Fibroblast of skin of right biceps (primary cell): ENCODE measurements around the gene CACNA1D.

Source experiments
- DNase-seq: peaks from one replicate; pipeline ENCODE4 v3.0.0-alpha.2; 2013

Gene CACNA1D

DNA sequence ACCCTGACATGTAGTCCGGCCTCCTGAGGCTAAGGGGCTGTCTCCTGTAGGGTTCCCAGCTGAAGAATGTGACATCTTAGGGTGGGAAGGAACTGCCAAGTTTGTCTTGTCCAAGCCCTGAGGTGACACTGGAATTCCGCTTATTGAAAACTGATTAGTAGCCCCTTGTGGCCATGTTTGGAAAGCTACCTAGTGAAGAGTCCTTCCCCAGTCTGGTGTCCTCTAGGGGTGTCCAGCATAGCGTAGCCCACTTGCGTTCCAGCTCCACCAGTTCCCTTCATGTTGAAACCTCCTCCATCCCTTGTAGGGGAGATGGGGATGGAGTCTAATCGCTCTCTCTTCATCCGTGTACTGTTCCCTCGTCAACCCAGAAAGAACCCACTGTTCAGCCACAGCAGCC lies 272.3 kb downstream of the CACNA1D start:
- no peak for DNase-seq

DNA sequence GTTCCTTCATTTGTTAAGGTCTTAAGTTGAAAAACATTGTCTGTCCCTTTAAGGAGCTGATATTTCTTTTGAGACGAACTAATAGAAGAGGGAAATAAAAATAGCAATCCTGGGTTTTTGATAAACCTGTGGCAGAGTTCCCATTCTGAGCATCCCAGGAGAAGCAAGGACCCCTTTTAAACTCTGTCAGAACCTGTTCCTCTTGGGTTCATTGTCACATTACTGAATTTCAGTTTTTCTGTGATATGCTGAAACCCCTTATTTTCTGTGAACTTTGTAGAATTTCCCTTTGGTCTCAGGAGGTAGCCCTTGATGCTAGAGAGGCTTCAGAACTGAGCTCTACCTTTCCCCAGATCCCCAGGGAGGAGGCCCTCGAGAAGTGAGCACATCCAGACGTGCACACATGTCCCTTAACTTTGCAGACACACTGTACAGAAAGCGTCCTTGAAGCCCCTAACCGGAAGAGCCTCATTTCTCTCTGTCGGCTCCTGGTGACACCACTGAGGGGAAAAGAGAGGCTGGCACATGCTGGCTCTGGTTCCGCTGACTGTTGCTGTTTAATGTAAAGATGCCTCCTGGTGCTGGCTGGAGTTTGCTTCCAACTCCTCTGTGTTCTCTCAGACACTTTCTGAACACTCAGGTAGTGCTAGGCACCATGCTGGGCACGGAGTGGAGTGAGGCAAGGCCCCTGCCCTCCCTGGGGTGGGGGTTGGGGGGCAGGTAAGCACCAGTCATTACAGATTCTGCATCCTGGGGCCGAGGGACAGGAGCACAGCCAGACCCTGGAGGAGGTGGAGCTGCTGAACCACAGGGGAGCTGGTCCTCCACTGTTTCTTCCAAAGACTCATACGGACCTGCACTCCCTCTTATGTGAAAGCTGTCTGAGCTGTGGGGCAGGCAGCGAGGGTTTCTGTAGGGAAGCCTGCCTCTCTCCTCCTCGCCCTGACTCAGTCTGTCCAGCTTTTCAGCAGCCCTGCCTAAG lies 274.4 kb downstream of the CACNA1D start:
- DNase-seq, result no peak

DNA sequence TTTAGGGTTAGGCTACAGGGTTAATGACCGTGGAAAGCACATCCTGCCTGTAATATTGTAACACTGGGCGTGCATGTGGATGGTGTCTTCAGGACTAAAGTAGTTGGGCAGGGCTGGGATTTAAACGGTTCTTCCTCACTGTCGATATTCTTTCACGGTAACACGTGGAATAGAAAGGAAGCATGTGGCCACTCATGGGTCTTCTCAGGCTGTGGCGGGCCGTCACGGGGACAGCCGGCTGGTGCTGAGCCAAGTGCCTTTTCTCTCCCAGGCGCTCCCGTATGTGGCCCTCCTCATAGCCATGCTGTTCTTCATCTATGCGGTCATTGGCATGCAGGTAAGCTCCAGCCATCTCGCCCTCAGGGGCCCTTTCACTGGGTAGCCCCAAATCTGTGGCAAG lies 278.2 kb downstream of the CACNA1D start:
- DNase-seq, result no peak

DNA sequence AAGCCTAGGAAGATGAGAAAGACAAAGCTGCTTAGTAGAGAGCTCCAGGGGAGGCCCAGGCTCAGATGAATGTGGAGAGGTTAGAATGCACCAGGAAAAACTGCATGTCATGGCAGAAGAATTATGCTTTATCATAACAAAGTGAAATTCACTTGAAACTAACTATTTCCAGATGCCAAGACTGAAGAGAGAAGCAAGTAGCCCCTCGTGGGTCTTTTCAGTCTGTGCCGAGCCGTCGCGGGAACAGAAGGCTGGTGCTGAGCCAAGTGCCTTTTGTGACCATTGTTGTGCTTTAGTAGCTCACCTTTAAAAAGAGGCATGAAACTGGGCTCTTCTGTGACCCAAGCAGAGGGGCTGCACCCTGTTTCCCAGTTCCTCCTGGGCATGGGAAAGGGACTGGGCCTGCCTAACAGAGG lies 278.6 kb downstream of the CACNA1D start:
- DNase-seq, result peak; percentile 72

DNA sequence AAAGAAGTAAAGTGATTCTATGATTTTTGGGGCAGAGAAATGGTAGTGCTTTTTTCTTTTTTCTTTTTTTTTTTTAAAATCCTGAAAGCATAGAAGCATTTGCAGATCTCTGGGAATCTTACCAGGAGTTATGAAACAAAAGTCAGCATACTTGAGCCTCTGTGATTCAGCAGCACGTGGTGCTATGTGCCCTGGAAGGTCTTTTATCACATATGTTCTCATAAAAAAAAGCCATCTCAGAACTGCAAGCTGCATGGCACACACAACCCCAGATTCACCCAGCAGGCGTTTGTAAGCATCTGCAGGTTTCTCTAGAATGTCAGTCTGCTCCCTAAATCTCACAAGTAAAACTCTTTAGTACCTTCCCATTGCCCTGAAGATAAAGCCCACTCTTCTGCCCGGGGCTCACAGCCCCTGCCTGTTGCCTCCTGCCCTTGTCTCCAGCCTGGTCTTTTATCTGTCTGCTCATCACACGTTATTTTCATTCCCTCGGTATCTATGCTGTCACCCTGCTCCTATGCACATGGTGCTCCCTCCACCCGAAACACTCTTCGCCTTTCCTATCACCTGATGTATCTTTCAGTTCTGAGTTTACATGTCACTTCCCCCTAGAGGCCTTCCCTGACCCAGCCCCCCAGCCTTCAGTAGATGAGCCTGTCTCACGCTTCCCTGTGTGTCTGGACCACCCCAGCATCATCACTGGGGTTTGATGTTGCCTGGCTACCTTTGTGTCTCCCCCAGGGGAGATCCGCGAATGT lies 279.4 kb downstream of the CACNA1D start:
- DNase-seq, result peak; percentile 85

DNA sequence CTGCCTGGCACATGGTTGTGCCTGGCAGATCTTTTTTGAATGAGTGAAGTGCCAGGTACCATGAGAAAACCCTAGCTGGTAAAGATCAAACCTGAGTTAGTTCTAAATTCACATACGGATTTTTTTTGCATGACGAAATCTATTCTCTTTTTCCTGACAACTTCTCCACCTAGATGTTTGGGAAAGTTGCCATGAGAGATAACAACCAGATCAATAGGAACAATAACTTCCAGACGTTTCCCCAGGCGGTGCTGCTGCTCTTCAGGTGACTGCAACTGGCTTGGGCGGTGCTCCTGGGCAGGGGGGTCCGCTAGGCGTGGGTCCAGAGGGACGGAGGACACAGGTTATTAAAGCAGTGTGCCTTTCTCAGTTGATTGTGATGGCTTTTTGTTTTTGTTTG lies 280.0 kb downstream of the CACNA1D start:
- DNase-seq, result no peak

DNA sequence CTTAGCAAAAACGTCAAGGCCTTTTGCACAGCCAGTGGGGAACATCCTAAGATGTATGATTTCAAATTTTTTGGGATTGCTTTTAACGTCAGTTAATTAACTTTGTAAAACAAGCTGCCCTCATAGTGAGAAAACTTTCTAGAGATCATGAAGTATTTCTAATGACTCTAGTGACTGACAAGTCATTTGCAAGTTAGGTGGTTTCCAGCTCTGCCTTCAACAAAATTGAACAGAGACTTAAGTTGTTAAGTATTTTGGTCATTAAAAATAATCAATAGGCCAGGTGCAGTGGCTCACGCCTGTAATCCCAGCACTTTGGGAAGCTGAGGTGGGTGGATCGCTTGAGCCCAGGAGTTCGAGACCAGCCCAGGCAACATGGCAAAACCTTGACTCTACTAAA lies 280.6 kb downstream of the CACNA1D start:
- DNase-seq, result no peak

DNA sequence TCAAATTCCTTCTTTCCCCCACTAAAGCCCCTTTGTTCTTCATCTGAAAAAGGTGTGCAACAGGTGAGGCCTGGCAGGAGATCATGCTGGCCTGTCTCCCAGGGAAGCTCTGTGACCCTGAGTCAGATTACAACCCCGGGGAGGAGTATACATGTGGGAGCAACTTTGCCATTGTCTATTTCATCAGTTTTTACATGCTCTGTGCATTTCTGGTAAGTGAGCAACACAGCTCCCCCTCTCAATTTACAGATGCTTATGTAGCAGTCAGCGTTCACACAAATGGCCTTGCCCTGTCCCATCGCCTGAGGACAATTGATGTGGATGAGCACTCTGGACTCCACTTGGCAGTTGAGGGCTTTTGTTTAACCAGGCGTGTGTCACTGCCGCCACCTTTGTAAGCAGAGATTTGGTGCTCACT lies 281.4 kb downstream of the CACNA1D start:
- DNase-seq, result peak; percentile 40

DNA sequence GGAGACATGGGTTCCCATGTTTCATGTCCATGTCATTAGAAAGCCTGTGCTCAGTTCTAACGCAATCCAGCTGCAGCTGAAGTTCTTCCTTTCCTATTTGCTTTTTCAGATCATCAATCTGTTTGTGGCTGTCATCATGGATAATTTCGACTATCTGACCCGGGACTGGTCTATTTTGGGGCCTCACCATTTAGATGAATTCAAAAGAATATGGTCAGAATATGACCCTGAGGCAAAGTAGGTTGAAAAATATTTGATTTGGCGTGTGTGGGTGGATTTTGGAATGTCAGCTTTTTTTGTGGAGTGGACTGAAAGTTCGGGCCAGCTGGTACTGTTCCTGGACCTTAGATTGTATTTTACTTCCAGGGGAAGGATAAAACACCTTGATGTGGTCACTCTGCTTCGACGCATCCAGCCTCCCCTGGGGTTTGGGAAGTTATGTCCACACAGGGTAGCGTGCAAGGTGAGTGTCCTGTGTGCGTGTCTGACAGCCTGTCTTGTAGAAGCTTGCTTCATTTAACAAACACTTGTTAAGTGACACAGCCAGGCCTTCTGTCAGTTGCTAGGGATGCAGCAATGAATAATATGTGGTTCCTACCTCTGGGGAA lies 282.2 kb downstream of the CACNA1D start:
- DNase-seq, result peak; percentile 63

DNA sequence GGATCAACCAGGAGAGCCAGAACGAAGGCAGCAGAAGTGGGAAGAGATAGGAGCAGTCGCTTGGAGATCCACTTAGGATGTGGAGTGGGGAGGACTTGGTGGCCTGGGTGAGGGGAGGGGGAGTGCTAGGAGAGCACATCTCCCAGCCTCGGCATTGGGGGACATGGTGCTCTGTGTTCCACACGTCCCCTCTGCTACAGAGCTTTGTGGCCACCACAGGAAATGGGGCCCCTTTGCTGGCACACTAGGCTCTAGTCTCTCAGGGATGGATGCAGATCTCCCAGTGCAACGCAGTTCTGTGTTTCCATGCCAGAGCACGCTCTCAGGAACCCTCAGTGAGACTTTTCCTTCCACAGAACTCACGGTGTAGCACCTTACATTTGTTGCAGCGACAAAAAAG lies 283.1 kb downstream of the CACNA1D start:
- no peak for DNase-seq

DNA sequence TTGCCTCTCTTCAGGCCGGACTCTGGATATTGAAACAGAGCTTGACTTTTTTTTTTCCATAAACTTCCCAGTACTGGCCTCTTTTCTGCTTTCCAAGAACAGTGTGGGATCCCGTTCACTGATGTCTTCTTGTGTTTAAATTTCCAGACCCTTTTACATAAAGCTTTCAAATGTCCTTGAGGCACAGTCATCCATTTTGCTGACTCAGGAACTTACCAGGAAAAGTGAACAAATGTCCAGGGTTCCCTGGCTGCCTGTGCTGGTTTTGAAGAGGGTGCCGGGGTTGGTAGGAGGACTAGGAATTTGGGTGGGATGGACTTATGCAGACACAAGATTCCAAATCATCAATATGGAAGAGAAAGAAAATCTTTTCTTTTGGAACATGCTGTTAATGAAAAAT lies 283.7 kb downstream of the CACNA1D start:
- DNase-seq, result no peak

DNA sequence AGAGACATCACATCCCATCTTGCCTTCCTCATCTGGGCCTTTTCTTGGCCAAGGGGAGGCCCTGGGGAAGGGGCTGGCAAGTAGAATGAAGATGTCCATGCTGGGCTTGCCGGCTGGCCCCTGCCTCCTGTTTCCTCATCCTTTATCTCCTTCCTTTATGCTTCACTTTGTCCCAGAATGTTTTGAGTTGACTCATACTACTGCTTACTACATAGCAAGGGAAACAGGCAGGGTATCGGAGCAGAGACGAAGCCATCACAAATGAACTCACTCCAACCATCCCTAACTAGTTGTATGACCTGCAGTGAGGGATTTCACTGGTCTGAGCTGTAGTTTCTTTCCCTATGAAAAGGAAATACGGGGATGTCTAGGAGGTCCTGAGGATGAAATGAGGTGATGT lies 285.8 kb downstream of the CACNA1D start:
- DNase-seq, result peak; percentile 6

DNA sequence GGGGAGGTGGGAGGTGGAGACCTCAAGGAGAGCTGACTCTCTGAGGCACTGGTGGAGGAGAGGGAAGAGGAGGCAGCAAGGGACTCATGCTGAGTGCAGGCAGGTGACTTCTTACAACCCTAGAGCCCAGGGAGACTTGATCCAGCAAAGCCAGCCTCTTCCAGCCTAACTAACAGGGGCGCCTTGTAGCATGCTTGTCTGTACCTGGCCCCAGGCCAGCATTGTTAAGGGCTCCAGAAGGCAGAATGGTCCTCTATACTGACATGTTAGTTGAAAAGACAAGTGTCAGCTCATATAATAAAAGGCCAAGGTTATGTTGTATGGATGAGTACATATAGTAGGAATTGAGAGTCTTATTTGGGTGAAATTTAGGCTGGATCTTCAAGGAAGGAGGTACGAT lies 286.4 kb downstream of the CACNA1D start:
- DNase-seq, result no peak

DNA sequence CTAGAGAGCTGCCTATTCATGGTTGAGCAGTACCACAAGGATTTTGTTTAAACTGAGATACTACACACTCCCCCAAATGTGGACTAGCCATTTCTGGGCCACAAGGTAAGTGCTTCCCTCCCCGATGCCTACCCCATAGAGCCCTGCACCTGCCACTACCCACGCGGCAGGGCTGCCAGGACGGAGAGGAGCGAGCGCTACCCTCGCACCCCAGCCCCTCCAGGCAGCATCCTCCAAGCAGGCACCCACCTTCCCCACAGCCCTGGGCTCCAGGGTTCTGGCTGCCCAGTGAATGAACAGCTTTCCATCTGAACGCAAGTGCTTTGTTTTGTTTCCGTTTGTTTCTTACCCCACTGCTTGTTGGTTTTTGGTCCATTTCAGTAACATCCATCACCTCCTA lies 292.6 kb downstream of the CACNA1D start:
- DNase-seq, result no peak

DNA sequence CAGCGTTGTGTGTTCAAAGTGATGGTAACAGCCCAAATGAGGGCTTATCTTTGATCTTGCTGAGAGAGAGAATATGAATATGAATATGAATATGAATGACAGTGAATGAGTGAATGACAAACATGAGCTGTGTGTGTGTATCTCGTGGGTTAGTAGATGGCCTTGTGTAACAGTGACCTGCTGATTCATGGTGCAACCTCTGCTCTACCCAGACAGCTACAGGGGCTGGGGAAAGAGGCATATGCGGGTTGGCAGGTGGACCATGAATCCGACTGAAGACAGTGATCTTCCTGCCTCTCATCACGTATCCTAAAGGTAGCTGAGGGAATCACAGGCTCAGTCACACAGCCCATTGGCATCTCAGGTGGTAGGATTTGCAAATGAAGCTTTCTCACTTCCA lies 293.6 kb downstream of the CACNA1D start:
- DNase-seq, result no peak

DNA sequence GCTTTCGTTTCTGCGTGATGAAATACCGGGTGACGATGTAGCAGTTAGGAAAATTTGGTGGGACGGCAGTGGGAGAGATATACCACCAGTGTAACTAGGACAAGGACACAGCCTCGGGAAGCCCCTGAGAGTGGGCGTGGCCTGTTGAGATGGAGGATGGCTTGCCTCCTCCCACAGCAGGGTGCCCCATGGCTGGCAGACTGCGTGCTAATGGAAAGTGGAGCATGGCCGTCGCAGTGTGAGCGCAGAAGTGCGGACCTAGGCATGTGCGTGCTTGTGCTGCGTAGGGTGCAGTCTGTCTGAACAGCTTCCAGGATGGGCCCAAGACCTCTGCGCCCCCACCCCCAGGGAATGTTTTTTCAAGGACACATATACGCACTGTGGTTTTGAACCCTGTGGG lies 295.0 kb downstream of the CACNA1D start:
- no peak for DNase-seq

DNA sequence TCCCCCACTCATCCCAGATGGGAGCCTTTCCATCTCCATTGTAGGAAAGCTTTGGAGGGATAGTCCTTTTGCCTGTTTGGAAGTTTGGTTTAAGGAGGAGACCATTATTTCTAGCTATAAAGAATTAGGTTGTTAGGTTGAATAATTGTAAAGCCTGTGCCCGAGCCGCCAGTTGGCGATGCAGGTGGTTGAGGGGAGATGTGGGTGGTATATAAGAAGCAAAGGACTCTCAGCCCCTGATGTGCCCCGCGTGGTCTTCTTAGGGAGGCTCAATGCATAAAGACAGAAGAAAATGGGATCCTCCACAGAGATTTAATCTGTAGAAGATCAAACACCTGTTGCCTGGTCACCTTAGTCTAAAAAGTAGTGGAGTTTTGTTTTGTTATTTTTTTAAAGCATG lies 296.1 kb downstream of the CACNA1D start:
- no peak for DNase-seq

DNA sequence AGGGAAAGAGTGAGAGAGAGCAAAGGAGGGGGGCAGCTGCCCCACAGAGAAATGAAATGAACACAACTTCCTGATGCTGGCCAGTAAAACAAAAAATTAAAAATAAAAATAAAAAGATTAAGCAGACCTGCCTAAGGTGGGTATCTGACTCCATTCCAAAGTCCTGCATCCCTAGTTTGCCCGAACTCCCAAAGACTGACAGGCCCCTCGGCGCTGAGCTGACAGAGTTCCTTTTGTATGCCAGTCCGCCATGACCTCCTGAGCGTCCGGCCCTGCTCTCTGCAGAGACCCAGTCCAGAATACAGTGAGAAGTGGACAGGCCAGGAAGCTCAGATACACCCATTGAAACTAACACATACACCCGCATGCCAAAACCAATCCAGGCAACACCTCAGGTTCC lies 296.9 kb downstream of the CACNA1D start:
- no peak for DNase-seq

DNA sequence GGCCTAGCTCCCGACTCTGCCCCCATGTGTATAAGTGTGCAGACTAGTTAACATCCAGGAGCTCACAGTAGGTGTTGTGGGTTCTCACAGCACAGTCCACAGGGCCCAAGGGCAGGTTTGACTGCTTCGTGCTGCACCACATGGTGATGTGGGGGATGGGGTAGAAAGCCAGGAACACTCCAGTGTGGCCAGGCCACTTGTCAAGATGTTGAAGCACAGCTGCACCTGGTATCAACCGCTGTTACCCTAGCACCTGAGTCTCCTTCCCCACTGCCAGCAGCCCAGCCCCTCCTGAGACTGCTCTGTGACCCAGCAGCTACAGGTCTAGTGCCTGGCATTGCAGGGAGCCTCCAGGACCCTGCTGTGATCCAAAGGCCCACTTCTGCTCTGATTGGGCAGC lies 298.5 kb downstream of the CACNA1D start:
- DNase-seq, result no peak

DNA sequence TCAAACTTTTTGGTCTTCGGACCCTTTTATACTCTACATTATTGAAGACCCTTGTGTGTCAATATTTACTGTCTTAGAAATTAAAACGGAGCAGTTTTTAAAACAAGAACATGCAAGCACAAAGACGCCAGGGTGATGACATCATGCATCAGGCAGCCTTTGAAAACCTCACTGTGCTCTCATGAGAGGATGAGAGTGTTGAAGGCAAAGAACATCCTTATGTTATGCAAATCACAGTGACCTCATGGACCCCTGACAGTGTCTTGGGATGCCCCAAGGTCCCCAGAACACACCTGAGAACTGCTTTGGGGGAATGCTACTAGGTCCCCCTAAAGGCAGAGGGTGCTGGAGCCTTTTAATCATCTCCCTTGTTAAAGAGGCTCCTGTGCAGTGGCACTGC lies 300.2 kb downstream of the CACNA1D start:
- DNase-seq, result peak; percentile 60

DNA sequence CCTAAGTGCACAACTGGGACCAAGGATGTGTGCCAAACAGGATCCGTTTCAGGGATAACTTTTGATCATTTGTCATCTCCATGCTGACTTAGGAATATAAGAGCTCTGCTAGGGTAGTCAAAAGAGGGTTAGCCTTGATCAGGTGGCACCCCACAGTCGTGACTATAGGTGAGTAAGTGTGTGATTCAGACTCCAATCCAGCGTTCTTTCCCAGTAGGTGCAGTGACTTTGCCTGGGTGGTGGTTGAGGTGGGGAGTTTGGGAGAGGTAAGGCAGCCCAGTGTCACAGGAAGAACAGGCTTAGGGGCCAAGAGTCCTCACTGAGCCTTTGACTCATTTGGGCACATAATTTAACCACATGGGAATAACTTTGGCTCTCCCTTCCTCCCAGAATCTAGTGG lies 300.8 kb downstream of the CACNA1D start:
- DNase-seq, result peak; percentile 8

DNA sequence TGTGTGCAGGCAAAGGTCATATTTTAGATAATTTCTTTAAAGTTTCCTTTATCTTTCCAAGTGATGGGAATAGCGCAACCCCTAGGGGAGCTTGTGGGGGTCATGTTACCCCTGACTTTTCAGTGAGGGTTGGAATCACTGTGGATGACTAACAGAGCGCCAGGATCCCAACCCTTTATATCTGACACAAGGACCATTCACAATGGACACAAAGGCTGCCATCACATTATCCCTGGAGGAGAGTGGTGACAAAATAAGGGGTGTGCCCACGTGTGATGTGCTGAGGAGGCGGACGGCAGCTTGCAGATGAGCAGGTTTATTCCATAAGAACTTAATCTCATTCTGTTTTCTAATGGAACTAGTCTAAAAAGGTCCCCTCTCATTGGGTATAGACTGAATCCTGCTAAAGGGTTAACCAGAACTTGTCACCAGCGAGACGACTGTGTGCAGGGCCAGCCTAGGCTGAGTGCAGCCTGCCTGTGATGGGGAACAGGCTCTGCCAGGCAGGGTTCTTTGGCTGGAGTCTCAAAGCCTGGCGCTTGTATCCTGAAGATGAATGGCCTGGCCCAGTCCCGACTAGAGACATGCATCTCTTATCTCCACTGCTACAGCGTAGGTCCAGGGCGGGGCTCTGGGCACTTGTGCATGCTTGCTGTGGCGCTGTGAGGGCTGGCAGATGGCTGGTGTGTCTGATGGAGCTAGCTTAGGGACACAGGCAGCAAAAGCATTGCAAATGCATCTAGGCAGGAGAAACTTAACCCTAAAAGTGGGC lies 301.6 kb downstream of the CACNA1D start:
- DNase-seq, result no peak

DNA sequence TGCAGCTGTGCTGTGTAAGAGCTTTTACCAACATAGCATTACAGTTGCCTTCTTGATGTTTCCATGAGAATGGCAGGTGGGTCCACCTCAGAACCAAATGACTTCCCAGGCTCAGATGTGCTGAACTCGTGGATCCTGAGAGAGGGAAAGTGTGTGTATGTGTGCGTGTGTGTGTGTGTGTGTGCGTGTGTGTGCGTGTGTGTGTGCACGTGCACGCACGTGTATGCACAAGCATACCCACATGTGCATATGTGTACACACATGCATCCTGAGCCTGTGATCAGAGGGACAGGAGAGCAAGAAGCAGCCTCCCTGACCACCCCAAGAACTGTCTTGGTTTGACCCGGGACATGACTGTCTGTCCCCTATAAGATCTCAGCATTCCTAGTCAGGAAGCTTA lies 303.7 kb downstream of the CACNA1D start:
- no peak for DNase-seq
